HepG2 (cell line): ENCODE results near the gene ADAMTS17. TPM values are rescaled to one million over a fixed set of nuclear protein-coding genes. Genes with fewer than 3 reads are reported as not detected.

Source experiments
- ATAC-seq: fragments of 200-7000 bp; cut with Tn5 transposase; 3 replicates; pipeline ENCODE4 v1.9.1; 2020; ENCODE audit warnings: mild to moderate bottlenecking, moderate library complexity
- BruUV-seq: library from RNA; stranded (reverse); fragments of 400-500 nt; replicated peaks from 2 replicates; lab custom pipeline; 2021; lab: Mats Ljungman, UMichigan
- CTCF ChIA-PET: fragments of 300-600 bp; formaldehyde crosslinking; extraction: SDS; loops from one replicate; lab custom pipeline; 2021; ENCODE audit warnings: low total read pairs, inconsistent platforms, low intra/inter-chr PET ratio; lab: Yijun Ruan, JAX
- POLR2A ChIA-PET: fragments of 350-600 bp; sonication (Branson Sonifier 250); formaldehyde crosslinking; loops from one replicate; lab custom pipeline; 2020; ENCODE audit warnings: antibody characterized with exemption, inconsistent platforms; lab: Yijun Ruan, JAX
- DNase-seq: peaks from one replicate; pipeline ENCODE4 v3.0.0-alpha.2; 2015; ENCODE audit warnings: low spot score
- FAIRE-seq: peaks from 3 replicates; lab custom pipeline; 2011; peaks lifted over from hg19 to GRCh38; lab: Jason Lieb, UNC
- H2AFZ ChIP-seq: one replicate; pipeline ENCODE4 v1.6.1; 2011; ENCODE audit warnings: low read length, inconsistent platforms
- H3K27ac ChIP-seq: fragments of 300-600 bp; 3 replicates; pipeline ENCODE4 v1.8.0; 2011; ENCODE audit warnings: mixed run types, mild to moderate bottlenecking, mixed read lengths, low read length, inconsistent platforms; ENCODE audit not compliant: insufficient read depth; ENCODE audit errors: extremely low read length
- H3K27me3 ChIP-seq, 2 experiments: fragments of 200-600 bp in 1 of 2; 2 replicates in 1 of 2; 3 replicates in 1 of 2; pipeline versions ENCODE4 v1.6.0 to v1.8.0; 2011; ENCODE audit warnings: low read length in 2 of 2, mild to moderate bottlenecking in 2 of 2, moderate library complexity in 2 of 2, inconsistent platforms in 1 of 2; ENCODE audit not compliant: insufficient read depth in 2 of 2, control insufficient read depth in 1 of 2
- H3K36me3 ChIP-seq, 2 experiments: fragments of 200-600 bp in 1 of 2; replicated peaks in 1 of 2; 2 replicates in 1 of 2; 3 replicates in 1 of 2; pipeline versions ENCODE4 v1.5.1 to v1.8.0; 2011; ENCODE audit warnings: low read length in 2 of 2, inconsistent platforms in 1 of 2; ENCODE audit not compliant: insufficient read depth in 2 of 2, control insufficient read depth in 1 of 2
- H3K4me1 ChIP-seq: 2 replicates; pipeline ENCODE4 v1.5.1; 2012; ENCODE audit warnings: low read length, inconsistent platforms; ENCODE audit not compliant: insufficient read depth
- H3K4me2 ChIP-seq: 2 replicates; pipeline ENCODE4 v1.6.0; 2011; ENCODE audit warnings: low read depth, low read length, inconsistent platforms
- H3K4me3 ChIP-seq, 3 experiments: fragments of 200-600 bp in 1 of 3; sonication (generic), shearing (Covaris generic) in 1 of 3; replicated peaks in 1 of 3; 2 replicates each; pipeline ENCODE4 v1.5.1; 2011 to 2016; ENCODE audit warnings: low read length in 3 of 3, inconsistent platforms in 2 of 3, low read depth in 2 of 3, mild to moderate bottlenecking in 2 of 3, control low read depth in 1 of 3, mixed read lengths in 1 of 3; ENCODE audit not compliant: insufficient read depth in 1 of 3
- H3K79me2 ChIP-seq: one replicate; pipeline ENCODE4 v1.6.1; 2011; ENCODE audit warnings: low read length, inconsistent platforms; ENCODE audit not compliant: insufficient read depth
- H3K9ac ChIP-seq: 2 replicates; pipeline ENCODE4 v1.6.0; 2011; ENCODE audit warnings: mild to moderate bottlenecking, low read depth, low read length, inconsistent platforms; ENCODE audit not compliant: insufficient read depth
- H3K9me3 ChIP-seq: 2 replicates; pipeline ENCODE4 v1.5.1; 2012; ENCODE audit warnings: mild to moderate bottlenecking, low read length
- H4K20me1 ChIP-seq: 2 replicates; pipeline ENCODE4 v1.6.0; 2011; ENCODE audit warnings: inconsistent platforms, mild to moderate bottlenecking, low read length, moderate library complexity; ENCODE audit not compliant: insufficient read depth
- ELF3 ChIP-seq: IDR thresholded peaks from 2 replicates; pipeline ENCODE4 v1.6.1; 2016; ENCODE audit warnings: missing genetic modification reagents, missing compliant biosample characterization
- GABPB1 ChIP-seq: IDR thresholded peaks from 2 replicates; pipeline ENCODE4 v1.6.1; 2016; ENCODE audit warnings: mild to moderate bottlenecking, missing genetic modification reagents, moderate library complexity, missing compliant biosample characterization
- HNRNPK ChIP-seq: fragments of 200-400 bp; formaldehyde crosslinking; IDR thresholded peaks from 2 replicates; pipeline ENCODE4 v1.6.1; 2018; ENCODE audit warnings: low read length, low read depth, moderate library complexity, mild to moderate bottlenecking; ENCODE audit not compliant: poor library complexity, severe bottlenecking
- MAFF ChIP-seq: IDR thresholded peaks from 2 replicates; pipeline ENCODE4 v1.6.1; 2011; ENCODE audit warnings: low read depth, low read length, improper control_type of control experiment
- MAZ ChIP-seq, 2 experiments: sonication (generic) in 1 of 2; formaldehyde crosslinking in 1 of 2; IDR thresholded peaks; 2 replicates each; pipeline versions ENCODE4 v1.5.0 to v1.6.1; 2012 to 2020; ENCODE audit warnings: low read depth in 2 of 2, mild to moderate bottlenecking in 2 of 2, borderline replicate concordance in 1 of 2, improper control_type of control experiment in 1 of 2, low read length in 1 of 2, missing genetic modification reagents in 1 of 2, moderate library complexity in 1 of 2
- MTF1 ChIP-seq: sonication (generic); formaldehyde crosslinking; IDR thresholded peaks from 2 replicates; pipeline ENCODE4 v1.5.0; 2020; ENCODE audit warnings: missing genetic modification reagents
- RFX1 ChIP-seq: fragments of 450-650 bp; IDR thresholded peaks from 2 replicates; pipeline ENCODE4 v1.6.1; 2017
- ZBTB3 ChIP-seq: sonication (generic); formaldehyde crosslinking; IDR thresholded peaks from 2 replicates; pipeline ENCODE4 v1.4.0; 2020; ENCODE audit warnings: low read depth, mild to moderate bottlenecking, moderate library complexity, missing genetic modification reagents, borderline replicate concordance
- ZNF660 ChIP-seq: sonication (generic); formaldehyde crosslinking; IDR thresholded peaks from 2 replicates; pipeline ENCODE4 v1.5.1; 2020; ENCODE audit warnings: mild to moderate bottlenecking, low read depth, missing genetic modification reagents, borderline replicate concordance
- WGBS: methylation state at CpG from one replicate; pipeline ENCODE4 v1.1.6; 2017; ENCODE audit warnings: low lambda C conversion rate; 5-methylcytosine and 5-hydroxymethylcytosine counted together
- in situ Hi-C: cut with HindIII; loops from 2 replicates; pipeline ENCODE4 v1.10.0; 2017; ENCODE audit warnings: low pct_unique_long_range_greater_than_20kb; ENCODE audit not compliant: extremely low pct_ligation_motif_present
- intact Hi-C: fragments of 100-400 bp; cut with micrococcal nuclease; formaldehyde crosslinking; loops from one replicate; pipeline ENCODE4 v1.10.0; 2022; ENCODE audit not compliant: unreplicated experiment
- polyA plus RNA-seq, 8 experiments: library from polyadenylated mRNA; depleted of rRNA in 3 of 8; stranded (reverse) in 7 of 8; unstranded in 1 of 8; fragments of >200 nt; fragmentation: Illumina TruSeq in 4 of 8; extraction: Trizol in 4 of 8; gene quantifications; 2 replicates each; pipeline versions ENCODE4 v1.2.1 to v1.2.3, GENCODE V29; 2011 to 2016; ENCODE audit warnings: low read depth in 4 of 8, missing spikeins in 1 of 8, mixed read lengths in 1 of 8; ENCODE audit not compliant: insufficient read depth in 1 of 8
- total RNA-seq, 5 experiments: library from RNA; depleted of rRNA; stranded (reverse); fragments of >200 nt; fragmentation: Illumina TruSeq; extraction: Trizol; gene quantifications; 2 replicates each; pipeline ENCODE4 v1.2.3, GENCODE V29; 2016; ENCODE audit warnings: low read depth in 1 of 5

Gene ADAMTS17
- total and polyA plus RNA-seq, 2 of the 13 experiments (the other 11 are each of a cell fraction or from before 2014, with no cell fraction given) = 0.02 to 0.04 TPM

DNA sequence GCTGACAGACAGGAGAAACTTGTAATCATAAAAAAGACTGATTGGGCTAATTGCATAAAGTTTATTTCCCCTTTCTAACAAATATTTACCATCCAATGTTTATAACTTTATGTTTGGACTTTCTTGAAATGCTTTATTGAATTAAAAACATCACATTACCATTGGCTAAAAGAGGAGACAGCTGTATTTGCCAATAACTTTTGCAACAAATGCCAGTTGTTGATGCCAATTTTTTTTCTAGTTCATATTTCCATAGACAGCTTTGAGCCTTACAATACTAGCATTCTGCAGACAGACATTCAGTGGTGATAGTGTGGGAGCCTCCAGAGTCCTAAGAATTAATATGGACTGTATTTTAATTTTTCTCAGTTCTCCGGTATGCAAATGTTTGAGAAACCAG lies 198.4 kb downstream of the ADAMTS17 start:
- no peaks in the 10 kb centered on the region for H3K4me1 ChIP-seq
- intact Hi-C loops = no loop called here
- H3K79me2 ChIP-seq = no peaks in the 10 kb centered on the region
- H3K9ac ChIP-seq = no peak overlapping the region
- CTCF ChIA-PET = no interaction called here
- FAIRE-seq = no peak
- peaks cover 13% of the 10 kb centered on the region for H3K9me3 ChIP-seq
- ATAC-seq = no peak
- H2AFZ ChIP-seq = no peak overlapping the region
- no peak overlapping the region for H3K4me2 ChIP-seq
- H3K27ac ChIP-seq = no peak overlapping the region
- DNase-seq = no peak
- no peak overlapping the region for H3K4me3 ChIP-seq
- POLR2A ChIA-PET = no interaction called here
- BruUV-seq = no TSS peak
- no peaks in the 10 kb centered on the region for H4K20me1 ChIP-seq
- in situ Hi-C loops = loop anchor here (25.0 kb wide), 1 partner anchor 881 kb away; the partner anchor contains the start of gene LRRC28
- H3K36me3 ChIP-seq = no peaks in the 10 kb centered on the region
- no peaks in the 10 kb centered on the region for H3K27me3 ChIP-seq
- WGBS = 48% methylated on average over 1 of the region's 1 CpG
- no peak for TF ChIP-seq RFX1

DNA sequence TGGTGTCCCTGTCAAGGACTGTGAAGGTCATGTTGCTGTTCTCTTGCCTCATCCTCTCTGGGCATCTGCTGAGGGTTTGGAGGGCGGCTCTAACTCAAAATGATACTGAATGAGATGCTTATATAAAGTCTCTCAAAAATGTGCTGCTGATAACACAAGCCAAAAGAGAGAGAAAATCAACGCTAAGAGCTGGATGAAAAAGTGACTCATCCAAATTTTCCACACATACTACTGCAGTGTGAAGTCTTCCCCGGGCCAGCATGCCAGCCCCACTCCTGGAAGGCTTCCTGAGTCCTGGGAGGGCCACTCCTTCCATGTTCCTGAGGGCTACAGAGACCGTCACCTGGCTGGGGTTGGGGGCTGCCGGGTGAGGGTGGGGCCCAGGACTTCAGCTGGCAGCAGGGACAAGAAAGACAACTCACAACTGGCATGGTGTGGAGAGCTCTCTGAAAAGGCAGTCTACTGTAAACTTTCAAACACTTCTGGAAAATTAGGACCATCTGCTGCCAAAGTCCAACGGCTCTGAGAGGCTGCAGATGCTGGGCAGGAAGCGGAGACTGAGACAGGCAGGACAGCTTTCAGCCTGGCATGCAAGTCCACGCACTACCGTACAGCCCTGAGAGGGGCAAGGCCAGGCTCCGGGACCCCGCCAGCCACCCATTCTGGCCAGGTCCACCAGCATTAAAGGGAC lies 200.3 kb downstream of the ADAMTS17 start:
- TF ChIP-seq ZBTB3 (CRISPR knock-in tag) (no peak), MTF1 (CRISPR knock-in tag) (no peak), HNRNPK (no peak), MAZ (IDR thresholded peaks at IDR 0.05; ENCODE audit: borderline replicate concordance, low read depth, low read length) (no peak), MAZ (CRISPR knock-in tag; IDR thresholded peaks at IDR 0.05; ENCODE audit: low read depth) (no peak), ELF3 (CRISPR knock-in tag) (no peak), MAFF (no peak), ZNF660 (CRISPR knock-in tag) (no peak), GABPB1 (CRISPR knock-in tag) (no peak)
- TF ChIP-seq, all 625 proteins: peak for 0
- no peak for DNase-seq
- Histone ChIP-seq H3K9ac (no peak overlapping the region), H2AFZ (no peak overlapping the region), H3K36me3 (no peaks in the 10 kb centered on the region), H3K27ac (no peak overlapping the region), H3K4me1 (no peaks in the 10 kb centered on the region), H4K20me1 (no peaks in the 10 kb centered on the region), H3K27me3 (no peaks in the 10 kb centered on the region), H3K9me3 (no peaks in the 10 kb centered on the region), H3K4me3 (no peak overlapping the region), H3K79me2 (no peaks in the 10 kb centered on the region), H3K4me2 (no peak overlapping the region)
- CTCF ChIA-PET = no interaction called here
- intact Hi-C loops = no loop called here
- FAIRE-seq = no peak
- POLR2A ChIA-PET = no interaction called here
- in situ Hi-C loops = loop anchor here (25.0 kb wide), 1 partner anchor 879 kb away; the partner anchor contains the start of gene LRRC28
- ATAC-seq = no peak
- WGBS = 50% methylated on average over 7 of the region's 11 CpGs
- BruUV-seq = no TSS peak
